Stromal cell of bone marrow (primary cell): ENCODE data around the gene TXNRD3.
"Not testable (repeated sequence)": the region's sequence is repeated elsewhere in the genome, so short reads cannot be mapped to it uniquely, and the experiment has no call there.

Experiments
- DNase-seq: peaks from one replicate; pipeline ENCODE4 v3.0.0-alpha.2; 2012; ENCODE audit warnings: low read depth

Gene TXNRD3

DNA sequence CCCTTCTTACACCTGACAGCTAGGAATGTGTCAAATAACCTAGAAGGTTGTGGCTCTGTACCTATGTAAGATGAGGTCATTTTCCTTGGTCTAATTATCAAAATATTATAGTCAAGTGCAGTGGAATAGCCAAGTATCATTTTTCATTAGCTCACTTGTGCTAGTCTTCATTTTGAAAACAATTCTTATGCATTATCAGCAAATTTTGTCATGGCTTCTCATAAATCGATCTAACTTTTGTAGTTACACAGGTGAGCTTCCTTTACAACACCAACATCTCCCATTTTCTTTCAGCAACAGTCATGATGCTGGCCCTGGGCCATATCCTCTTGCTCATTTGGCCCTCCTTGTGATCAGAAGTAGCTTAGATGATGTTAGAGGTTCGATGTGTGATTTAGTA is 10.3 kb downstream of the TXNRD3 start:
- DNase-seq: no peak

DNA sequence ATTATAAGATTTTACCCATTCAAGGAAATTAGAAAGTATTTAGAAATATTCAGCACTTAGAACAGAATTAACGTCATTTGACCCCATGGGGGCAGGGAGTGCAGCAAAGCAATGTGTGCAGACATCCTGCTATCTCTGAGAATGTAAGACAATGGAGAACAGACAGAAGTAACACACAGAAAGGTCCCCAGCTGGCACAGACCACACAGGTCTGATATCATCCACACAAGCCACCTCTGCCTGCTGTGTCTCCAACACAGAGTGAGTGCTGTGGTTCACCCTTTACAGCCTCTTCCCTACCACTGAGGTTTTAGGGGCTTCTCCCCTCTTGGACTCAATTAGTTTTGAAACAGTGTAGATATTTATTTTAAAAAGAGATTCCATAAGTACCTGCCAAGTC is 16.1 kb downstream of the TXNRD3 start:
- DNase-seq: no peak

GRCh38 chr3:126636436-126636835 is 18.5 kb downstream of the TXNRD3 start:
- no peak for DNase-seq

GRCh38 chr3:126634803-126635202 is 20.1 kb downstream of the TXNRD3 start:
- DNase-seq: no peak

DNA sequence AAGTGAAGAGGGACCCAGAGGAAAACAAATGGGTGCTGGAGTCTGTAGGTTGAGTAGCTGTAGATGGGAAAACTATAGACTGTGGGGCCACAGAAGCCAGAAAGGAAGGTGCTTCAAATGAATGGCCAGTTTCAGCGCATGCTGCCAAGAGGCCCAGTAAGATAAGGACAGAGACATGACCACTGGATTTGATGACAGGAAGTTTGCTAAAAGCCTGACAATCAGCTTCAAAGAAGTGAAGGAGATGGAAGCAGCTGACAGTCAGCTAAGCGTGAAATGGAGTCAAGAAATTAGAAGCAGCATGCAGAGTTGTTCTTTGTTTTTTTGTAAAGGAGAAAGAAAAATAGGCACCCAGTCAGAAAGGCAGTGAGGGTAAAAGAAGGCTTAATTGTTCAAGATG is 24.9 kb downstream of the TXNRD3 start:
- no peak for DNase-seq

DNA sequence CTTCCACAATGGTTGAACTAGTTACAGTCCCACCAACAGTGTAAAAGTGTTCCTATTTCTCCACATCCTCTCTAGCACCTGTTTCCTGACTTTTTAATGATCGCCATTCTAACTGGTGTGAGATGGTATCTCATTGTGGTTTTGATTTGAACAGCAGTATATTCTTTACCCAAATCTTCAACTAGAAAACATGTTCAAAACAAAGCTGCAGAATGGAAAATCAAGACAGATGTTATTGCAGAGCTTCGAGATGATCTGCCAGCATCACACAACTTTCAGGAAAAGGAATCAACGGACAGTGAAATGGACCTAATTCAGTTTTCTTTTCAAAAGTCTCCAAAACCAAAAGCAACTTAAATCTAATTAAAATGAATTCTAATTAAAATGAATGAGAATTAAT is 29.2 kb downstream of the TXNRD3 start:
- not testable (repeated sequence) for DNase-seq

- no peak for DNase-seq
Observed at GRCh38 chr3:126622694-126623093, 32.2 kb downstream of the TXNRD3 start.

DNA sequence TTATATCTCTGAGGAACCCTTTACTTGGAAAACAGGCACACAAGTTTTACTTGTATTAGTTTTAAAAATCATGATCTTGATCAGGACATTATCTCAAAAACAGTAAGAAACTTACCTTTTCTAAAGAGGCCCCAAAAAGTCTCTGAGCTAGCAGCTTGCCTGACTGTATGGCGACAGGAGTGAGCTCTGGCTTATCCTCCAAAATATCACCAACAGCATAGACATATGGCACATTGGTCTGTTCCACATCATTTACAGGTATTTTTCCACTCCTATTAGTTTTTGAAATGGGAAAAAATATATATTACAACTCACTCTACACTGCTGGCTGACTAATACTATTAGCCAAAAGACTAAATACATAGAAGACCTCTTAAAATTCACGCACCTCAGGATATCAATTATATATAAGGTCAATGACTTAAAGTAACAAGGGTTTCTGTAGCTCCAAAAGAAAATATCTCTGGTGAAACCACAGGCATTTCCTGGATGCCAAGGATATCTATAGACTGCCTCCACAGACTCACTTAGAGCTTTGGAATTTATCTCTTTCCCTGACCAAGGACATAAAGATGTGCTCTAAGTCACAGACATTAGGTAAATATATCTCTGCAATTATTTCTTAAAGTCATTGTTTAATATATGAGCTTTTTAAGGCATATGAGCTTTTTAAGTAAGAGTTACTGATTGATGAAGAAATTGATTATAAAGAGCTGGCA is 33.1 kb downstream of the TXNRD3 start:
- DNase-seq: no peak

DNA sequence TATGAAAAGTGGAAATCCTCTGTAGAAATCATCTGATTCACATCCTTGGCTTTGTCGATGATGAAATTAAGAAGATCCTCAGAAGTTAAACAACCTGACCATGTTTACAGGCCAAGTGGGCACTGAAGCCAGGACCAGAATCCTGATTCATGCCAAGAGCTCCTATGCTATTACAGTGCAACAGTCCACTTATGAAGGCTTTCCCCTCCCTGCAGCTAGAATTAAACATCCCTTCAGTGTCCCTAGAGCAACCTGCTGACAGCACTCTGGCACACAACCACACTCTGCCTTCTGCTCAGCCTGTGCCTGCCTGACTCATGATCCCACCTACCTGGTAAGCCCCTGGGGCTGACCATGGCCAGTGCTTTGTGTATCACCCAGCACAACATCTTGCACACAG is 33.8 kb downstream of the TXNRD3 start:
- peak; percentile 15 for DNase-seq

DNA sequence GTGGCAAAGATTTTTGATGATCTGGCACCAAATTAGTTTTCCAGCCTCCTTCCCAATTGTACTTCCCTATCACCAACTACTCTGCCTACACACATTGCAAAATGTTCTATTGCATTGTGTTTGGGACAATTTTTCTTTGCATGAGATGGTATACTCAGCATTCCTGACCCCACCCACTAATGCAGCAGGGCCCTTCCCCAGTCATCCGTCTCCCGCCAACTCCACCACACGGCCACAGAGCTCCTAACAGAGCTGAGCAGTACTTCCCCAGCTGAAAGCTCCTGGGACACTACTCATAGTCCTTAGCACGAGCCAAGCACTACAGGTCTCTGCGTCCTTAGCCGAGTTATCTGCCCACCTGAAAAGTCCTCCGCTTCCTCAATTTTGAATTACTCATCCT is 34.2 kb downstream of the TXNRD3 start:
- no peak for DNase-seq

- no peak for DNase-seq
Observed at GRCh38 chr3:126618760-126619159, 36.2 kb downstream of the TXNRD3 start.

- no peak for DNase-seq
Observed at GRCh38 chr3:126618021-126618420, 36.9 kb downstream of the TXNRD3 start.

DNA sequence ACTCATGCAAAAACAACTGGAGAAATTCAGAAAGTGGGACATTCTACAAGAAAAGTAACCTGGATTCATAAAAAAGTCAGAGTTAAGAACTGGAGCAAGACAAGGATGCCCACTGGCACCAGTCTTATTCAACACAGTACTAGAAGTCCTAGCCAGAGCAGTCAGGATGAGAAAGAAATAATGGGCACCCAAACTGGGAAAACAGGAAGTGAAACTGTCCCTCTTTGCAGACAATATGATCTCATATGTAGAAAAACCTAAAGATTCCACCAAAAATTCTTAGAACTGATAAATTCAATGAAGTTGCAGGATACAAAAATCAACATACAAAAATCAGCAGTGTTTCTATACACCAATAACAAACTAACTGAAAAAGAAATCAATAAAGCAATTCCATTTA is 37.4 kb downstream of the TXNRD3 start:
- DNase-seq: no peak

- no peak for DNase-seq
Observed at GRCh38 chr3:126616931-126617330, 38.0 kb downstream of the TXNRD3 start.

DNA sequence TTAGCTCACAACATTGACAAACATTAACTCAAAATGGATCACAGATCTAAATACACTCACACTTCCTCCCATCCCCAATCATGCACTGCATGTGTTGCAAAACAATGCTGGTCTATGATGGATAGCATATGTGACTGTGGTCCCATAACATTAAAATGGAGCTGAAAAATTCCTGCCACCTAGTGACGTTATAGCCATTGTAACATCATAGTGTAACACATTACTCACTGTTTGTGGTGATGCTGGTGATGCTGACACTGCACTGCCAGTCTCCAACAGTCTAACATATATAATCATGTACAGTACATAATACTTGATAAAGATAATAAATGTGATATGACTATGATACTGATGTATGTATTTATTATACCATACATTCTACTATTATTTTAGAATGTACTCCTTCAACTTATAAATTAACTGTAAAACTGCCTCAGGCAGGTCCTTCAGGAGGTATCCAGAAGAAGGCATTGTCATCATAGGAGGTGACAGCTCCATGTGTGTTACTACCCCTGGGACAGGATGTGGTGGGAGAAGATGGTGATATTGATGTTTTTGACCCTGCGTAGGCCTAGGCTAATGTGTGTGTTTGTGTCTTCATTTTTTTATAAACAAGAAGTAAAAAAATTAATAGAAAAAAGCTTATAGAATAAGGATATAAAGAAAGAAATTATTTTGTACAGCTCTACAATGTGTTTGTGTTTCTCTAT is 41.3 kb downstream of the TXNRD3 start:
- DNase-seq: no peak

DNA sequence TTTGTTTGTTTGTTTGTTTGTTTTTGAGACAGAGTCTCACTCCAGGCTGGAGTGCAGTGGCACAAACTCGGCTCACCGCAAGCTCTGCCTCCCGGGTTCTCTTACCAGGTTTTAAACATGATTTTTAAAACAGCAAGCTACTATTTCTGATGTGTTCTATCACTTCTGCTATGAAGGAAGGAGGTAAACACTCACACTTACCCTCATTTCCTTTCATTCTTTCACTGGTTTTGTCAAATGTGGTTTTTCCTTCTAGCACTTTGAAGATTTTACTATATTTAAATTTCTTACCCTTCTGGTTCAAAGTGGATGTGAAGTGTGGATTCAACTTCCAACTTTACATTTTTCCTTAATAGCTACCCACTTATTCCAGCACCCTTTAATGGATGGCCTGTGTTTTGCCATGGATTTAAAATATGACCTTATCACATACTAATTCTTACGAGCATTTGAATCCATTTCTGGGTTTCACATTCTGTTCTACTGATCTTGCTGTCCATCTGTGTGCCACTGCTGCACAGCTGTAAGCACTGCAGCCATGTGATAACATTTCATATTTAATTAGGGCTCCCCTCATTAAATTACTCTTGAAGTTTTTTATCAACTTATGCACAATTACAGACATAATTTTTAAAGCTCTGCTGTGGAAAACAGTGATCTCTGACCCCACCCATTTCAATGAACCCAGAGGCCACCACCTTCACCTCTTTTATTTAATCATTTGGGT is 42.3 kb downstream of the TXNRD3 start:
- no peak for DNase-seq

DNA sequence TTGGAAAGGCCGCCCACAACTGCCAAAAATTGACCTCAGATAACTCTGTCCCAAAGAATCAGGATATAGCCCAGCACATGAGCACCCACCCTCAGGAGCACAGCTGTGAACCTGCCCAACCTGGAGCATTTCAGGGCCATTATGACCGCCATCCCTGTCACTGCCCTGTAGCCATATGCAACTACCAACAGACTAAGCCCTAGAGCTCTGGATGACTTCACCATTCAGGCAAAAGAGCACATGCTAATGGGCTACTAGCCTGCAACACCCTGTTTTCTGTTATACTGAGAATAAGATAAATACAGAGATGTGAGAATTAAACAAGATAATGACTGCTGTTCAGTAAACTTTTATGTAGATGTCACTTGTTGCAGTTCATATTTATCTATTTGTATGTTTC is 45.0 kb downstream of the TXNRD3 start:
- DNase-seq: no peak

- peak; percentile 25 for DNase-seq
Observed at GRCh38 chr3:126607214-126607908, 47.6 kb downstream of the TXNRD3 start.

GRCh38 chr3:126606001-126606400 is 48.9 kb downstream of the TXNRD3 start:
- no peak for DNase-seq

- DNase-seq: no peak
Observed at GRCh38 chr3:126604691-126605090, 50.2 kb downstream of the TXNRD3 start.

- no peak for DNase-seq
Observed at GRCh38 chr3:126599101-126599500, 55.8 kb downstream of the TXNRD3 start.

DNA sequence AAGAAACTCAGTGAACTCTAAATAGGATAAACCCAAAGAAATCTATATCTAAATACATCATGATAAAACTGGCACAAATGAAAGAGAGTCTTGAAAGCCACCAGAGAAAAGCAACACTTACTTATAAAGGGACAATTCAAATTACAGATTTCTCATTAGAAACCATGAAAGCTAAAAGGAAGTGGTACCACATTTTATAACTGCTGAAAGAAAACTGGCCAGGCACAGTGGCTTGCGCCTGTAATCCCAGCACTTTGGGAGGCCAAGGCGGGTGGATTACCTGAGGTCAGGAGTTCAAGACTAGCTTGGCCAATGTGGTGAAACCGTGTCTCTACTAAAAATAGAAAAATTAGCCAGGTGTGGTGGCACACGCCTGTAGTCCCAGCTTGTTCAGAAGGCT is 59.4 kb downstream of the TXNRD3 start:
- DNase-seq: not testable (repeated sequence)

GRCh38 chr3:126591515-126591914 is 63.4 kb downstream of the TXNRD3 start:
- DNase-seq: not testable (repeated sequence)
